B cell (primary cell): Measurements from ENCODE around the gene AGBL3.

Source experiments
- EZH2 ChIP-seq: IDR thresholded peaks from 2 replicates; pipeline ENCODE4 v1.6.1; 2012; ENCODE audit warnings: borderline replicate concordance, low read depth, mild to moderate bottlenecking, moderate library complexity, low read length; ENCODE audit not compliant: insufficient read depth, poor library complexity, severe bottlenecking
- TF ChIP-seq, protein P1 (sequence below): fragments of 200-600 bp; IDR thresholded peaks from one replicate; pipeline ENCODE4 v1.8.0; 2022; ENCODE audit warnings: antibody characterized with exemption, mild to moderate bottlenecking

DNA sequence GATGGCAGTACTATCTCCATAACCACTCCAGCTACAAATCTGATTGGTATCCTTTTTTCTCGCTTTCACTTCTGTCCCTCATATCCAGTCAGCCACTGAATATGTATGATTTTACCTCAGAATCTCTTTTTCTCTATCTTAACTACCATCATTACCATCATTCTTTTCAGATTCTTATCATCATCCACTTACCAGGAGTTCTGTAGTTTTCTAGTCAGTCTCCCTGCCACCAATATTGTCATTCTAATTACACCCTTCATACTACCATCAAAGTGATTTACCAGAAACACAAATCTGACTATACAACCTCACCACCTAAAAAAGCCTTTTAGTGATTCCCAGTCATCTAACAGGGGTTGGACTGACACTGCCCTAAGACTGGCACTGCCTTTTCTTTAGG lies 96.7 kb downstream of the AGBL3 start:
- TF ChIP-seq, protein P1, sequence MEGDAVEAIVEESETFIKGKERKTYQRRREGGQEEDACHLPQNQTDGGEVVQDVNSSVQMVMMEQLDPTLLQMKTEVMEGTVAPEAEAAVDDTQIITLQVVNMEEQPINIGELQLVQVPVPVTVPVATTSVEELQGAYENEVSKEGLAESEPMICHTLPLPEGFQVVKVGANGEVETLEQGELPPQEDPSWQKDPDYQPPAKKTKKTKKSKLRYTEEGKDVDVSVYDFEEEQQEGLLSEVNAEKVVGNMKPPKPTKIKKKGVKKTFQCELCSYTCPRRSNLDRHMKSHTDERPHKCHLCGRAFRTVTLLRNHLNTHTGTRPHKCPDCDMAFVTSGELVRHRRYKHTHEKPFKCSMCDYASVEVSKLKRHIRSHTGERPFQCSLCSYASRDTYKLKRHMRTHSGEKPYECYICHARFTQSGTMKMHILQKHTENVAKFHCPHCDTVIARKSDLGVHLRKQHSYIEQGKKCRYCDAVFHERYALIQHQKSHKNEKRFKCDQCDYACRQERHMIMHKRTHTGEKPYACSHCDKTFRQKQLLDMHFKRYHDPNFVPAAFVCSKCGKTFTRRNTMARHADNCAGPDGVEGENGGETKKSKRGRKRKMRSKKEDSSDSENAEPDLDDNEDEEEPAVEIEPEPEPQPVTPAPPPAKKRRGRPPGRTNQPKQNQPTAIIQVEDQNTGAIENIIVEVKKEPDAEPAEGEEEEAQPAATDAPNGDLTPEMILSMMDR = no peak
- no peak for TF ChIP-seq EZH2
